Small intestine (tissue), 7 donors: ENCODE measurements around the gene FRMD1. TPM values are rescaled to one million over a fixed set of nuclear protein-coding genes. Genes with fewer than 3 reads are reported as not detected.

ENCODE experiments used
- DNase-seq, 2 donors: peaks; one replicate each; pipeline versions ENCODE4 v3.0.0 to v3.0.0-alpha.2; 2013
- FAIRE-seq: peaks from 2 replicates; lab custom pipeline; 2012; peaks lifted over from hg19 to GRCh38; lab: Jason Lieb, UNC
- H3K27ac ChIP-seq, 3 donors: one replicate each; pipeline ENCODE4 v1.5.1; 2013; ENCODE audit warnings: low read length in 2 of 3, mild to moderate bottlenecking in 2 of 3, control low read depth in 1 of 3, inconsistent platforms in 1 of 3, low read depth in 1 of 3, moderate library complexity in 1 of 3
- H3K27me3 ChIP-seq, 3 donors: one replicate each; pipeline ENCODE4 v1.6.1; 2013; ENCODE audit warnings: low read length in 3 of 3, inconsistent platforms in 1 of 3; ENCODE audit not compliant: control insufficient read depth in 3 of 3, insufficient read depth in 3 of 3
- H3K36me3 ChIP-seq, 3 donors: one replicate each; pipeline ENCODE4 v1.6.1; 2013; ENCODE audit warnings: low read length in 3 of 3, inconsistent platforms in 1 of 3, low read depth in 1 of 3, mild to moderate bottlenecking in 1 of 3, moderate library complexity in 1 of 3; ENCODE audit not compliant: control insufficient read depth in 3 of 3, insufficient read depth in 2 of 3
- H3K4me1 ChIP-seq, 3 donors: one replicate each; pipeline ENCODE4 v1.6.1; 2013; ENCODE audit warnings: low read length in 2 of 3, inconsistent platforms in 1 of 3, low read depth in 1 of 3, mild to moderate bottlenecking in 1 of 3, moderate library complexity in 1 of 3; ENCODE audit not compliant: control insufficient read depth in 3 of 3, insufficient read depth in 2 of 3
- H3K4me3 ChIP-seq, 3 donors: one replicate each; pipeline ENCODE4 v1.5.1; 2013; ENCODE audit warnings: low read length in 3 of 3, control low read depth in 1 of 3, inconsistent platforms in 1 of 3, low read depth in 1 of 3, mild to moderate bottlenecking in 1 of 3, moderate library complexity in 1 of 3
- H3K9me3 ChIP-seq, 2 donors: one replicate each; pipeline ENCODE4 v1.6.1; 2013; ENCODE audit warnings: low read depth in 1 of 2, low read length in 1 of 2; ENCODE audit not compliant: control insufficient read depth in 2 of 2, insufficient read depth in 1 of 2
- WGBS, 3 donors: extraction: QIAGEN DNeasy Blood & Tissue Kit; methylation state at CpG; one replicate each; pipeline ENCODE4 v1.1.7; 2013; 5-methylcytosine and 5-hydroxymethylcytosine counted together
- polyA plus RNA-seq, 4 donors: library from polyadenylated mRNA; stranded (reverse) in 3 of 4; unstranded in 1 of 4; fragments of 200-250 nt in 3 of 4; fragments of 120-200 nt in 1 of 4; gene quantifications; one replicate each; pipeline versions ENCODE4 v1.2.1 to v1.2.3, GENCODE V29; 2013
- donor health status: healthy with polysubstance abuse.
- donor health status: control.
- donor health status: control.
- donor health status: Bipolar disorder and iron deficiency.
- donor health status: healthy.

FRMD1 gene
- polyA plus RNA-seq, 4 donors: 0.15 to 11.5 (median 1.3) TPM

GRCh38 chr6:168031411-168031971 lies 47.5 kb downstream of the FRMD1 start:
- Histone ChIP-seq H3K9me3 (peaks cover 0 to 16% of the 10 kb centered on the region in 2 donors), H3K4me3 (no peak overlapping the region), H3K27ac (peak overlapping the region in 1 of 3 donors; percentile 29), H3K4me1 (peaks cover 0 to 5% (median 4%) of the 10 kb centered on the region in 3 donors), H3K27me3 (peaks cover 0 to 12% (median 0%) of the 10 kb centered on the region in 3 donors), H3K36me3 (no peaks in the 10 kb centered on the region)
- FAIRE-seq (no peak), DNase-seq (no peak)
- 79 to 89% (median 87%) methylated on average over 14 of the region's 14 CpGs for WGBS, 3 donors

DNA sequence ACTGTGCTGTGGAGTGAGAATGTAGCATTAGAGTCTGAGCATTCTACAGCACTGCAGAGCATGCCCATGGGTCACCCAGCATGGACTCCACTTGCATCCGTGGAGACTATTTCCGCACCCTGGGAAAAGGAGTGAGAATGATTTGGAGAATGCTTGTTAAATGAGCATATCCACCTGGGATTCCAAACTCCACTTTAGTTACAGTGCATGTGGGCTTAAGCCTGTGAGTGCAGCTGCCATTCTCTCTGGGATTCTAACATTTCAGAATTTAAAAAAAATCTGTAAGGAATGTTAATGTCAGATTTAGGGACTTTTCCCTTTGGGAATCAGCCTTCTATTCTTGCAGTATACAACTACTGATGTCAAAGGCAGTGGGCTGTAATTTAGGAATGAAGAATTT lies 48.1 kb downstream of the FRMD1 start:
- no peak for DNase-seq
- H3K36me3 ChIP-seq: no peaks in the 10 kb centered on the region
- H3K4me1 ChIP-seq: peaks cover 0 to 5% (median 4%) of the 10 kb centered on the region in 3 donors
- no peak overlapping the region for H3K27ac ChIP-seq
- FAIRE-seq: no peak
- no peak overlapping the region for H3K4me3 ChIP-seq
- H3K27me3 ChIP-seq: peaks cover 0 to 9% (median 0%) of the 10 kb centered on the region in 3 donors
- peaks cover 0 to 16% of the 10 kb centered on the region in 2 donors for H3K9me3 ChIP-seq
- 69 to 91% (median 79%) methylated on average over 2 of the region's 2 CpGs for WGBS, 3 donors

- no peak for DNase-seq
- H3K27ac ChIP-seq: no peak overlapping the region
- peaks cover 0 to 3% (median 0%) of the 10 kb centered on the region in 3 donors for H3K27me3 ChIP-seq
- H3K9me3 ChIP-seq: peaks cover 0 to 10% of the 10 kb centered on the region in 2 donors
- no peak overlapping the region for H3K4me3 ChIP-seq
- 67 to 74% (median 73%) methylated on average over 5 of the region's 5 CpGs for WGBS, 3 donors
- FAIRE-seq: no peak
- peaks cover 0 to 5% (median 0%) of the 10 kb centered on the region in 3 donors for H3K4me1 ChIP-seq
- H3K36me3 ChIP-seq: no peaks in the 10 kb centered on the region
These were observed 48.7 kb downstream of the FRMD1 start for GRCh38 chr6:168030218-168030746.

- FAIRE-seq (no peak), DNase-seq (no peak)
- no peak overlapping the region for H3K4me3 ChIP-seq
- H3K27ac ChIP-seq: no peak overlapping the region
- no peaks in the 10 kb centered on the region for H3K36me3 ChIP-seq
- peaks cover 0 to 5% (median 0%) of the 10 kb centered on the region in 3 donors for H3K4me1 ChIP-seq
- WGBS, 3 donors: 78 to 86% (median 78%) methylated on average over 14 of the region's 14 CpGs
- no peaks in the 10 kb centered on the region for H3K27me3 ChIP-seq
- peaks cover 0 to 5% of the 10 kb centered on the region in 2 donors for H3K9me3 ChIP-seq
These were observed 49.4 kb downstream of the FRMD1 start for GRCh38 chr6:168029459-168030217.

DNA sequence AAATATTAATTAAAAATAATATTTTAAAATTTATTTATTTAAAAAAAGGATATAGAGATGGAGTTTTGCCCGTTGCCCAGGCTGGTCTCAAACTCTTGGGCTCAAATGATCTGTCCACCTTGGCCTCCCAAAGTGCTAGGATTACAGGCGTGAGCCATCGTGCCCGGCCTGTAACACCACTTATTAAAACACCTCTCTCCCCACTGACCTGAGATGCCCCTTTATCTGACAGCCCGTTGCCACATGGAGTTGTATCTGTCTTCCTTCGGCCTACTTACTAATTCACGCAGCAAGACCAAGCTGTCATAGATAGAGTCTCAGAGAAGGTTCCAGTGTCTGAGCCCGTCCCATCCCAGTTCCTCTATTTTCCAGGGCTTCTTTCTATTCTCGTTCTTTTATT lies 50.8 kb downstream of the FRMD1 start:
- FAIRE-seq (no peak), DNase-seq (no peak)
- WGBS, 3 donors: 90 to 93% (median 92%) methylated on average over 9 of the region's 9 CpGs
- Histone ChIP-seq H3K36me3 (no peaks in the 10 kb centered on the region), H3K27me3 (no peaks in the 10 kb centered on the region), H3K4me3 (no peak overlapping the region), H3K27ac (no peak overlapping the region), H3K9me3 (no peaks in the 10 kb centered on the region), H3K4me1 (peaks cover 0 to 5% (median 3%) of the 10 kb centered on the region in 3 donors)

- DNase-seq: no peak
- 92 to 96% (median 95%) methylated on average over 16 of the region's 16 CpGs for WGBS, 3 donors
- H3K4me3 ChIP-seq: no peak overlapping the region
- peaks cover 0 to 5% (median 3%) of the 10 kb centered on the region in 3 donors for H3K4me1 ChIP-seq
- H3K9me3 ChIP-seq: no peaks in the 10 kb centered on the region
- H3K27ac ChIP-seq: no peak overlapping the region
- H3K36me3 ChIP-seq: no peaks in the 10 kb centered on the region
- no peak for FAIRE-seq
- H3K27me3 ChIP-seq: no peaks in the 10 kb centered on the region
These were observed 51.5 kb downstream of the FRMD1 start for GRCh38 chr6:168027521-168027920.

DNA sequence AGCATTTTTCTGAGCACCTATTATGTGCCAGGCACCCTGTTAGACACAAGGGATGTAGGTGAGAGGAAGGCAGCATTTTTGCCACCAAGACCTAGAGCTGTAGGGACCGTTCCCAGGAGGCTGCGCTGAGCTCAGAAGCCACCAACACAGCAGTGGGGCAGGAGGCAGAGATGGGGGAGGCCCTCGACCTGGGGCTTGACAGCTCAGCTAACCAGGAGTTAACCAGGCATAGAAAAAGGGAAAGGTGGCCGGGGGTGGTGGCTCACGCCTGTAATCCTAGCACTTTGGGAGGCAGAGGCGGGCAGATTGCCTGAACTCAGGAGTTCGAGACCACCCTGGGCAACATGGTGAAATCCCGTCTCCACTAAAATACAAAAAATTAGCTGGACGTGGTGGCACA lies 52.1 kb downstream of the FRMD1 start:
- FAIRE-seq (no peak), DNase-seq (no peak)
- no peak overlapping the region for H3K27ac ChIP-seq
- H3K9me3 ChIP-seq: no peaks in the 10 kb centered on the region
- WGBS, 3 donors: 88 to 93% (median 91%) methylated on average over 9 of the region's 9 CpGs
- H3K4me1 ChIP-seq: peaks cover 0 to 4% (median 3%) of the 10 kb centered on the region in 3 donors
- no peaks in the 10 kb centered on the region for H3K27me3 ChIP-seq
- no peaks in the 10 kb centered on the region for H3K36me3 ChIP-seq
- H3K4me3 ChIP-seq: no peak overlapping the region

DNA sequence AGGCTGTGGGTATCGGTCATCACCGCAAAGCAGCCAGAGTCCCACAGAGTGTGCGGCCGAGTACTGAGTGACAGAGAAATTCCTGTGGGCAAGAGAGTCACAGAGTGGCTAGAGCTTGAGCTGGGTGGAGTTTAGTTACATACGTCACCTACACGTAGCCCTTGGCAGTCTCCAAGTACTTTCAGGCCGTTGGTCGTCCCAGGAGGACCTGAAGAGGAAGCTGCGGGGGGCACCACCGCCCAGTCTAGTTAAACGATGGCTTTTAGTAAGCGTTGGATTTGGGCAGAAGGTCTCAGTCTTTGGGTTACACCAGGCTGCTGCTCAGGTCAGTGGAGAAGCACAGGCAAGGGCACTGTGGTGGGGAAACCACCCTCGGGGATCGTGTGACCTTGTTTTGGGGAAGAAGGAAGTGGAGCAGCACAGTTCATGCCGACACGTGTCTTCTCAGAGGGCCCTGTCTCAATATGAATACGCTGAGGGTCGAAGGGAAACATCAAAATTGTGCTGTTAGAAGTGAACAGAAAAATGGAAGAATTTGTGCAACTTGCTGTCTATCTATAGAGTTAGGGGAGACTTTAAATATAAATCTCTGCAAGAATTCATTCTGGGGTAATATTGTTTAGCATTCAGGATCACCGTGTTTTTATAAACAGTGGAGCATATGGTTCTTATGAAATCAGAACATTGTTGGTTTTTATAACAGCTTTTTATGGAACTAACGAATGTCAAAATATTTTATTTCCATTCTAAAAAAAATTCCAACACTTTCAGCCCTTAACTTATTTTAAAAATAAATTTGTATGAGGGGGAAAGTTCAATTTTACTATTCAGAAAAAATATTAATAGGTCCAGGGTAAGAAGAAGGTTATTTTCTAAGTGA lies 52.9 kb downstream of the FRMD1 start:
- H3K27me3 ChIP-seq: no peaks in the 10 kb centered on the region
- H3K4me1 ChIP-seq: peaks cover 0 to 3% (median 0%) of the 10 kb centered on the region in 3 donors
- H3K36me3 ChIP-seq: no peaks in the 10 kb centered on the region
- DNase-seq (no peak), FAIRE-seq (no peak)
- H3K27ac ChIP-seq: no peak overlapping the region
- no peak overlapping the region for H3K4me3 ChIP-seq
- H3K9me3 ChIP-seq: no peaks in the 10 kb centered on the region
- WGBS, 3 donors: 86 to 94% (median 91%) methylated on average over 20 of the region's 20 CpGs
